HPDE6-E6E7 (cell line): ENCODE measurements around the gene SFN.

Experiments
- DNase-seq: peaks from one replicate; pipeline ENCODE4 v3.0.0; 2011; ENCODE audit warnings: missing footprints; ENCODE audit errors: extremely low spot score

SFN gene

GRCh38 chr1:26911399-26912146, 48.6 kb downstream of the SFN start:
- no peak for DNase-seq

- DNase-seq, result no peak
Observed at GRCh38 chr1:26912147-26912490, 49.2 kb downstream of the SFN start.

GRCh38 chr1:26913389-26913753, 50.4 kb downstream of the SFN start:
- no peak for DNase-seq
